HepG2 (cell line): ENCODE data around the gene RASGRP1. TPM values are rescaled to one million over a fixed set of nuclear protein-coding genes. Genes with fewer than 3 reads are reported as not detected.

Source experiments
- ATAC-seq: fragments of 200-7000 bp; cut with Tn5 transposase; 3 replicates; pipeline ENCODE4 v1.9.1; 2020; ENCODE audit warnings: mild to moderate bottlenecking, moderate library complexity
- BruUV-seq: library from RNA; stranded (reverse); fragments of 400-500 nt; replicated peaks from 2 replicates; lab custom pipeline; 2021; lab: Mats Ljungman, UMichigan
- CTCF ChIA-PET: fragments of 300-600 bp; formaldehyde crosslinking; extraction: SDS; loops from one replicate; lab custom pipeline; 2021; ENCODE audit warnings: low total read pairs, inconsistent platforms, low intra/inter-chr PET ratio; lab: Yijun Ruan, JAX
- POLR2A ChIA-PET: fragments of 350-600 bp; sonication (Branson Sonifier 250); formaldehyde crosslinking; loops from one replicate; lab custom pipeline; 2020; ENCODE audit warnings: antibody characterized with exemption, inconsistent platforms; lab: Yijun Ruan, JAX
- DNase-seq: peaks from one replicate; pipeline ENCODE4 v3.0.0-alpha.2; 2015; ENCODE audit warnings: low spot score
- FAIRE-seq: peaks from 3 replicates; lab custom pipeline; 2011; peaks lifted over from hg19 to GRCh38; lab: Jason Lieb, UNC
- H2AFZ ChIP-seq: one replicate; pipeline ENCODE4 v1.6.1; 2011; ENCODE audit warnings: low read length, inconsistent platforms
- H3K27ac ChIP-seq: fragments of 300-600 bp; 3 replicates; pipeline ENCODE4 v1.8.0; 2011; ENCODE audit warnings: mixed run types, mild to moderate bottlenecking, mixed read lengths, low read length, inconsistent platforms; ENCODE audit not compliant: insufficient read depth; ENCODE audit errors: extremely low read length
- H3K27me3 ChIP-seq, 2 experiments: fragments of 200-600 bp in 1 of 2; 2 replicates in 1 of 2; 3 replicates in 1 of 2; pipeline versions ENCODE4 v1.6.0 to v1.8.0; 2011; ENCODE audit warnings: low read length in 2 of 2, mild to moderate bottlenecking in 2 of 2, moderate library complexity in 2 of 2, inconsistent platforms in 1 of 2; ENCODE audit not compliant: insufficient read depth in 2 of 2, control insufficient read depth in 1 of 2
- H3K36me3 ChIP-seq, 2 experiments: fragments of 200-600 bp in 1 of 2; replicated peaks in 1 of 2; 2 replicates in 1 of 2; 3 replicates in 1 of 2; pipeline versions ENCODE4 v1.5.1 to v1.8.0; 2011; ENCODE audit warnings: low read length in 2 of 2, inconsistent platforms in 1 of 2; ENCODE audit not compliant: insufficient read depth in 2 of 2, control insufficient read depth in 1 of 2
- H3K4me1 ChIP-seq: 2 replicates; pipeline ENCODE4 v1.5.1; 2012; ENCODE audit warnings: low read length, inconsistent platforms; ENCODE audit not compliant: insufficient read depth
- H3K4me2 ChIP-seq: 2 replicates; pipeline ENCODE4 v1.6.0; 2011; ENCODE audit warnings: low read depth, low read length, inconsistent platforms
- H3K4me3 ChIP-seq, 3 experiments: fragments of 200-600 bp in 1 of 3; sonication (generic), shearing (Covaris generic) in 1 of 3; replicated peaks in 1 of 3; 2 replicates each; pipeline ENCODE4 v1.5.1; 2011 to 2016; ENCODE audit warnings: low read length in 3 of 3, inconsistent platforms in 2 of 3, low read depth in 2 of 3, mild to moderate bottlenecking in 2 of 3, control low read depth in 1 of 3, mixed read lengths in 1 of 3; ENCODE audit not compliant: insufficient read depth in 1 of 3
- H3K79me2 ChIP-seq: one replicate; pipeline ENCODE4 v1.6.1; 2011; ENCODE audit warnings: low read length, inconsistent platforms; ENCODE audit not compliant: insufficient read depth
- H3K9ac ChIP-seq: 2 replicates; pipeline ENCODE4 v1.6.0; 2011; ENCODE audit warnings: mild to moderate bottlenecking, low read depth, low read length, inconsistent platforms; ENCODE audit not compliant: insufficient read depth
- H3K9me3 ChIP-seq: 2 replicates; pipeline ENCODE4 v1.5.1; 2012; ENCODE audit warnings: mild to moderate bottlenecking, low read length
- H4K20me1 ChIP-seq: 2 replicates; pipeline ENCODE4 v1.6.0; 2011; ENCODE audit warnings: inconsistent platforms, mild to moderate bottlenecking, low read length, moderate library complexity; ENCODE audit not compliant: insufficient read depth
- SKIL ChIP-seq: sonication (generic); formaldehyde crosslinking; IDR thresholded peaks from 2 replicates; pipeline ENCODE4 v1.8.0; 2022; ENCODE audit warnings: missing genetic modification reagents, mild to moderate bottlenecking, moderate library complexity, borderline replicate concordance
- SYNCRIP ChIP-seq: fragments of 200-400 bp; formaldehyde crosslinking; IDR thresholded peaks from 2 replicates; pipeline ENCODE4 v1.6.1; 2018; ENCODE audit warnings: mild to moderate bottlenecking, low read depth, low read length; ENCODE audit not compliant: insufficient read depth
- TBX2 ChIP-seq: sonication (generic); formaldehyde crosslinking; IDR thresholded peaks from 2 replicates; pipeline ENCODE4 v1.5.0; 2020; ENCODE audit warnings: missing genetic modification reagents, mild to moderate bottlenecking, borderline replicate concordance
- TP53 ChIP-seq: sonication (generic); formaldehyde crosslinking; conservative IDR thresholded peaks from 2 replicates; pipeline ENCODE4 v1.4.0; 2020; ENCODE audit warnings: missing genetic modification reagents
- WGBS: methylation state at CpG from one replicate; pipeline ENCODE4 v1.1.6; 2017; ENCODE audit warnings: low lambda C conversion rate; 5-methylcytosine and 5-hydroxymethylcytosine counted together
- in situ Hi-C: cut with HindIII; loops from 2 replicates; pipeline ENCODE4 v1.10.0; 2017; ENCODE audit warnings: low pct_unique_long_range_greater_than_20kb; ENCODE audit not compliant: extremely low pct_ligation_motif_present
- intact Hi-C: fragments of 100-400 bp; cut with micrococcal nuclease; formaldehyde crosslinking; loops from one replicate; pipeline ENCODE4 v1.10.0; 2022; ENCODE audit not compliant: unreplicated experiment
- polyA plus RNA-seq, 8 experiments: library from polyadenylated mRNA; depleted of rRNA in 3 of 8; stranded (reverse) in 7 of 8; unstranded in 1 of 8; fragments of >200 nt; fragmentation: Illumina TruSeq in 4 of 8; extraction: Trizol in 4 of 8; gene quantifications; 2 replicates each; pipeline versions ENCODE4 v1.2.1 to v1.2.3, GENCODE V29; 2011 to 2016; ENCODE audit warnings: low read depth in 4 of 8, missing spikeins in 1 of 8, mixed read lengths in 1 of 8; ENCODE audit not compliant: insufficient read depth in 1 of 8
- total RNA-seq, 5 experiments: library from RNA; depleted of rRNA; stranded (reverse); fragments of >200 nt; fragmentation: Illumina TruSeq; extraction: Trizol; gene quantifications; 2 replicates each; pipeline ENCODE4 v1.2.3, GENCODE V29; 2016; ENCODE audit warnings: low read depth in 1 of 5

Gene RASGRP1
- total and polyA plus RNA-seq, 2 of the 13 experiments (the other 11 are each of a cell fraction or from before 2014, with no cell fraction given) = 0.07 TPM; not detected in 1

- Histone ChIP-seq H3K27ac (no peak overlapping the region), H3K9ac (no peak overlapping the region), H4K20me1 (no peaks in the 10 kb centered on the region), H2AFZ (no peak overlapping the region), H3K79me2 (no peaks in the 10 kb centered on the region), H3K4me2 (no peak overlapping the region), H3K27me3 (no peaks in the 10 kb centered on the region; a peak in 1 of 5 replicates), H3K36me3 (no peaks in the 10 kb centered on the region), H3K4me1 (no peaks in the 10 kb centered on the region), H3K4me3 (no peak overlapping the region), H3K9me3 (no peaks in the 10 kb centered on the region)
- WGBS = 14% methylated on average over 7 of the region's 7 CpGs
- no peak for TF ChIP-seq SKIL (CRISPR knock-in tag)
- TF ChIP-seq TBX2 = no peak
- CTCF ChIA-PET = no interaction called here
- BruUV-seq = no TSS peak
- intact Hi-C loops = no loop called here
- DNase-seq = no peak
- POLR2A ChIA-PET = no interaction called here
- ATAC-seq = no peak
- in situ Hi-C loops = no loop called here
- no peak for FAIRE-seq
Measured at GRCh38 chr15:38541026-38541425, 23.6 kb downstream of the RASGRP1 start.

GRCh38 chr15:38540510-38540909 lies 24.1 kb downstream of the RASGRP1 start:
- Histone ChIP-seq H3K4me1 (no peaks in the 10 kb centered on the region), H2AFZ (no peak overlapping the region), H3K27ac (no peak overlapping the region), H3K9ac (no peak overlapping the region), H3K36me3 (no peaks in the 10 kb centered on the region), H3K4me3 (no peak overlapping the region), H3K9me3 (no peaks in the 10 kb centered on the region), H3K79me2 (no peaks in the 10 kb centered on the region), H3K27me3 (no peaks in the 10 kb centered on the region; a peak in 1 of 5 replicates), H3K4me2 (no peak overlapping the region), H4K20me1 (no peaks in the 10 kb centered on the region)
- ATAC-seq (no peak), FAIRE-seq (no peak), DNase-seq (no peak)
- BruUV-seq = no TSS peak
- WGBS = 3% methylated on average over 1 of the region's 1 CpG
- in situ Hi-C loops (no loop called here), intact Hi-C loops (no loop called here)
- ChIA-PET POLR2A (no interaction called here), CTCF (no interaction called here)
- TF ChIP-seq TP53 (no peak), SYNCRIP (no peak)
